HG03039 (cell line): Measurements from ENCODE around the gene RNF144A.

Experiments
- ATAC-seq: cut with Tn5 transposase; IDR thresholded peaks from one replicate; pipeline ENCODE4 v1.9.1; 2021; ENCODE audit warnings: mild to moderate bottlenecking, moderate library complexity; ENCODE audit not compliant: unreplicated experiment

The RNF144A gene

DNA sequence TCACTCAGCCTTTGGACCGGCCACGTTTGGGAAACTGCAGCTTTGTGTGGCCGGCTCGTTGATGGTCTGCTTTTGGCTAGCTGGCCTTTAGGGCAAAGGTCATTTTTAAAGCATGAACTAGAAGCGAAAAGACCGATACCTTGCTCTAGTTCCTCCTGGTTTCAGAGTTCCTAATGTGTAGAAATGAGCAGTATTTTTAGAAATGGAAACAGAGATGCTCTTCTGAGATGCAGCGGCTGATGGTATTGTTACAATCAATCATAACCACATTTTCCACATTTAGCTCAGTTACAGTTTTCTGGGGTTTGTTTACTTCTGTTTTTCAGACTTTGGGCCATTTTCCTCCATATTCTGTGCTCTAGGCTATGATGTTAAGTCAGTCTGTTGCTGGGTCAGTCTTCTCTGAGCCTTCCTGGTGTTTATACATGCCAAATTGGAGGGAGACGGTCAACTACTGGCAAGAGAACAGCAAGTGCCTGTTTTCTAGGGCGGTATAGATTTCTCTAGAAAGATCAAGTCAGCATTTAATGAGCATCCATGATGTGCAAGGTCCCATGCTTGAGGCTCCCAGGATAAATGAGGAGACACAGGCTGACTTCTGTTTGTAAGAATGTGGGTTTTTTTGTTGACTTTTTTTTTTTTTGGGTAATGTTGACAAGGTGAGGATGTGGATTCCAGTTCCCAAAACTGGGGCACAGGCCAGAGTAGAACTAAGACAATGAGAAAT is 28.0 kb downstream of the RNF144A start:
- peak; percentile 80 for ATAC-seq

- ATAC-seq: peak; percentile 18
These were observed 28.6 kb downstream of the RNF144A start for GRCh38 chr2:6945821-6946220.

- ATAC-seq: no peak
These were observed 29.5 kb downstream of the RNF144A start for GRCh38 chr2:6946722-6947121.

DNA sequence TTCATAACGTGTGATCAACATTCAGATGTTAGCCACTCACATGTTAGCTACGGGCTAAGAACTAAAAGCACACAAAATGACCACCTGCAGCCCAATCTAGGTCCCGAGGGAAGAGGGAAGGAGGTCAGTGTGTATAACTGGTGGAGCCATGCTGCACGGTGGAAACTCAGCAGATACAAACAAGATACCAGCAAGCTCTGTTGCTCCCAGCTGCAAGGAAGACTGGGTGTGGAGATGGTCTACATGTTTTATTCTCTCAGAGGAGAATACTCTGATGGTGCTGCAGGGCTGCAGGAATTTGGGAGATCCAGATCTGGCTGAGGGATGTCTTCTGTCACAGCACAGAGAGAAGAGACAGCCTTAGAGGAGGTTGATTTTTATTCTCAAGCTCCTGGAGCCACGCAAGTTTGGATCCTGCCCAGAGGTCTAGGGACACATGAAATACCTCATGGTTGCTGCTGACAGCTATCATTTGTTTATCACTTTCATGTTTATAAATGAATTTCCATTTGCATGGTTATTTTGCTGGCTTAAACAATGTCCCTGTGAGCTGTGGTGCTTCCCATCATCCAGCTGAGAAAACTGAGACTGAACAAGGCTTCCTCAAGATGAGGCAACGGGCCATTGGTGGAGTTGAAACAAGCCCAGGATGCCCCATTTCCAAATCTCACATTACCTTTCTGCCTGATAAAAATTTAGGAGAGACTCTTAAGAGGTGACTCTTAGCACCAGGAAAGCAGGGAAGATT is 30.9 kb downstream of the RNF144A start:
- no peak for ATAC-seq

- no peak for ATAC-seq
These were observed 31.6 kb downstream of the RNF144A start for GRCh38 chr2:6948677-6949351.

DNA sequence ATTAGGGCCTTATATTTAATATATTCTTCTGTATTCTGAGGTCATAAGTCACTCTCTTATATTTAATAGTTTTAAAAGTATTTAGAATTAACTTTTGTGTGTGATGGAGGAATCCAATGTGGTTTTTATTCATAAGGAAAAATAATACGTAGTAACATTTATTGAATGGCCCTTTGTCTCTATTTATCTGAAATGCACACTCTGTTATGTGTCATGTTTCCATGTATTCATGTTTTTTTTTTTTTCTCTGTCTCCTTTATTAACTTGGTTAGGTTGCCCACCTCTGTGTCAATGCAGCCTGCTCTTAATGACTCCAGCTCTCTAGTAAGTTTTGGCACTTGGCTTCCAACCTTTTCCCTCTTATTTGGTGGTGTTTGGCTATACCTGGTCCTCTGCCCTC is 33.8 kb downstream of the RNF144A start:
- ATAC-seq: no peak

DNA sequence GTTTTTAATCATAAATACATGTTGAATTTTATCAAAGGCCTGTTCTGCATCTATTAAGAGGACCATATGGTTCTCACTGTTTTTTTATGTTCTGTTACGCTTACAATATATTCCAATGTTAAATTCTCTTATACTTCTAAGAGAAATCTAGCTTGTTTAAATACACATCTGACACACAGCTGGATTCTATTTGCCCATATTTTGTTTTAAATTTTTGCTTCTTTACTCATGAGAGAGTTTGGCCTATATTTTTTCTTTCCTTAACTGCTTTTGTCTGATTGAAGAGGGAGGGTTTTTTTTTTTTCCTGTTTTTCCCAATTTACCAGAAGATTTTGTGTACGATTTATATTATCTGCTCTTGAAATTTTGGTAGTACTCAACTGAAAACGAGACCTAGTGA is 34.9 kb downstream of the RNF144A start:
- ATAC-seq: no peak

GRCh38 chr2:6954586-6954985 is 37.4 kb downstream of the RNF144A start:
- ATAC-seq: no peak

DNA sequence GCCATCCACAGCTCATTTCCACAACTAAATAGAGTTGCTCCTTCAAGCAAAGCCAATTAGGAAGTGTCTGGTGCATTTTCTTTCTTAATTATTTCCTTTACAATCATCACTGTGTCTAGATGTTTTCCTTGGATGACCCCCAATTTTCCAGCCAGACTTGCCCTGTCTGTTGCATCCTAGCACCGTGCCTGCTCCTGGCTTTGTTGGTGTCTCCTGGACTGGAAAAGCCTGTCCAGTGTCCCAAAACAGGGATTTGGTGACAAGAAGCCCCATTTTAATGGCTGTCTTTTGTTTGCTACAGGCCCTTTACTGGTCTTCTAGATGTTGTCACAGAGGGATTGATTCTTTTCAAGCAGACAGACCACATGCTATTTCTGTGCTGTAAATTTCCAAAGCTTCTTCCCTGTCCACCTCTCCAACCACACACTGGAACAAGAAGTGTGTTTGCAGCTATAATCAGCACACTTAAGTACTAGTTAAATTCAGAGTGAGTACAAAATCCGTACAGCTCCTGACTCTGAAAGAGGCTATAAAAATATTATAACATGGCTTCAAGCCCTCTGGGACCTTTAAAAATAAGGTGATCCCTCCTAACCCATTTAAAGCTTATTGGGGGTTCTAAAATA is 38.4 kb downstream of the RNF144A start:
- no peak for ATAC-seq

DNA sequence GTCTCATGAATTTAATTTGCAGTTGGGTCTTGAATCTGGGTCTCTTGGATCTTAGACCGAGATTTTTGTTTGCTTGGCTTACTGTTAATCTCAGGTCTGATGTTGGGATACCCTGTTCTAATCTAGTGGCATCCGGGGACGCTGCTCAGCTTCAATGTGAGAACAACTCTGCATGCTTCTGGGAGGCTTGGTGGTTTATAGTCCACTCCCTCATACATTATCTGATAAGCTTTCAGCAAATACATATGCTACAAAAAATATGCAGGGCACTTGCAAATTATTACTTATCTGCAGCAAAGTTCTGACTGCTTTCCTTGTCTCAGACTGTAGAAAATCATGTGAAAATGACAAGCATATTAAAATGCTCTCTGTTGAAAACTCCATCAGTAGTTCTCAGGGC is 39.4 kb downstream of the RNF144A start:
- no peak for ATAC-seq

DNA sequence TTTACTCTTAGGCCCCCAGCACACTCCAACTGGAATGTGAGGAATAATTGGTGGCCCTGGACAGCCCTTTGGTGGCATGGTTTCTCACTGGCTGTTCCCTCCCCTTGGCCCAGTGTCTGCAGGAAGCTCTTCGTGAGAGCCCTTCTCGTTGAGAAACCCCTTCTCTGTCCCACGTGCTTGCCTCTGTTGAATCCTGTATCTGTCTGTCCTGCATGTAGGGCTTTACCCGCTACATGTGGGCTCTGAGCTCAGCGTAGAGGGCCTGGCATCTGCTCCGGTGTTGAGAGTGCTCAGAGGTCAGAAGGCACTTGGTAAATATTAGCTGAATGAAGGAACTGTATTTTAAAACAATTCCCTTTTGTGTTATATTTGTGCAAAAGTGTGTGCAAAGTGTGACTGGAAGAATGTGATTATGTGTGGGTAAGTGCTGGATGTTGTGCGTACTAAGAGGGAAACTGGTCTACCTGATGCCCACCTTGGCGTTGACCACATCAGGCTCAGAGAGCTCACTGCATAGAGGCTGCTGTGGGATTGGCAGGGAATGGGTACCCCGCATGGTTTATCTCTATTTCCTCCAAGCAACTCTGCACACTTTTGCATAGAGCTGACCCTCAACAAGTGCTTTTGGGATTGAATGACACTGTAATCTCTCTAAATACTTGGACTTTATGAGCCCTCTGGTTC is 40.0 kb downstream of the RNF144A start:
- ATAC-seq: no peak

- ATAC-seq: no peak
These were observed 40.9 kb downstream of the RNF144A start for GRCh38 chr2:6957910-6958615.

DNA sequence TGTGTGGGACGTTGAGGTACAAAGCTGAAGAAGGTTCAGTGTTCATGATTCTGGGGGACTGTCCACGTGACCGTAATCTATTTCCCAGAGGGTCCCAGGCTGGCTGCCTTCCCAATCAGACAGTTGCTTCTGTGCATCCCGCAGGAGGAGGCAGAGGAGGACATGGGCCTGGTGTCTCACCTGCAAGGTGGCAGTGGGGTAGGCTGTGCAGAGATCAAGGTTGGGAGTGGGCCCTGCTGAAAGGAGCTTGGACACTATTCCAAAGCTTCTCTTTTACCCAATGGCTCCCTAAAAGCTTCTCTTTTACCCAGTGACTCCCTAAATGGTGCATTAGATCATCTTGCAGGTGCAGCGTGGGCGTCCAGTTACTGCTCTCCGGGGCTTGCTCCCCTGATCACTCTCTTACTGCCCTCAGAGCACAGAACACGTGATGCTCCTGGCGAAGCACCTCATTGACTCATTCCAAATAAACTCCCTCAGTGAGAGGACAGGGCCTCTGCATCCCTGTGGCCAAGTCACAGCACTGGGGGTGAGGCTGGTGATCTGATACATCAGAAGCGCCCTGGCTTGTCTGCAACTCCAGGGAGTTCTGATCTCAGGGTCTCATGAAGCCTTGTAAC is 41.5 kb downstream of the RNF144A start:
- ATAC-seq: no peak

- ATAC-seq: no peak
These were observed 42.5 kb downstream of the RNF144A start for GRCh38 chr2:6959751-6960150.

DNA sequence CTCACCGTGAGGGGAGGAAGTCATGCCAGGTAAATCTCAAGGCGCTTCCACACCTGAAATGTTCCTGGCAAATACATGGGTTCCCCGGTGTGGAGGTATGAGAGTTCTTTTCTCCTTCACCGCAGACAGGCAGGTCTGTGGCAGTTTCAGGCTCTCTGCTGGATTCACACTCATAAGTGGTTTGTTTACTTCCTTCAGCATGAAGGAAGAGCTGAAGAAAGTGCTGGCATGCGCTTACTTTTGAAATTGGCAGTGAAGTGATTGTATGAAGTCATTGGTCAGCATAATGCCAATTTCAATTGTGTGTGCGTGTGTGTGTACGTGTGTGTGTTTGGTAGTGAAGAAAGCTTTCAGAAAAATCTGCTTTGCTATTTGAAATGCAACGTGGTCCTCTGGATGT is 43.4 kb downstream of the RNF144A start:
- no peak for ATAC-seq

DNA sequence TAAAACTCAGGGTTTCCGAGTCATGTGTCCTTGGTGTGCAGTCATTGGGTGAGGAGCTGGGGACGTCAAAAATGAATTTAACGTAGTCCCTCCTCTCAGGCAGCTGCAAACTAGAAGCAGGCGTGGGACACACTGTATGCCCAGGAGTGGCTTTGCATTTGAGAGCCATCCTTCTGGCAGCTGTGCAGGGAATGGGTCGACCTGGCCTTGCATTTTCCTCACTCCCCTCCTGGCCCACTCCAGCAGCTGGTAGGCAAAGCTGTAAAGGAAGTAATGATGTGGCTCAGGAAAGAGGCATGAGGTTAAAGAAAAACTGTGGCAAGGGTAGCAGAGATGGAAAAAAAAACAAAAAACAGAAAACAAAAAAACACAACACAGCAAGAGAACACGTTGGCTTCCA is 46.5 kb downstream of the RNF144A start:
- no peak for ATAC-seq

DNA sequence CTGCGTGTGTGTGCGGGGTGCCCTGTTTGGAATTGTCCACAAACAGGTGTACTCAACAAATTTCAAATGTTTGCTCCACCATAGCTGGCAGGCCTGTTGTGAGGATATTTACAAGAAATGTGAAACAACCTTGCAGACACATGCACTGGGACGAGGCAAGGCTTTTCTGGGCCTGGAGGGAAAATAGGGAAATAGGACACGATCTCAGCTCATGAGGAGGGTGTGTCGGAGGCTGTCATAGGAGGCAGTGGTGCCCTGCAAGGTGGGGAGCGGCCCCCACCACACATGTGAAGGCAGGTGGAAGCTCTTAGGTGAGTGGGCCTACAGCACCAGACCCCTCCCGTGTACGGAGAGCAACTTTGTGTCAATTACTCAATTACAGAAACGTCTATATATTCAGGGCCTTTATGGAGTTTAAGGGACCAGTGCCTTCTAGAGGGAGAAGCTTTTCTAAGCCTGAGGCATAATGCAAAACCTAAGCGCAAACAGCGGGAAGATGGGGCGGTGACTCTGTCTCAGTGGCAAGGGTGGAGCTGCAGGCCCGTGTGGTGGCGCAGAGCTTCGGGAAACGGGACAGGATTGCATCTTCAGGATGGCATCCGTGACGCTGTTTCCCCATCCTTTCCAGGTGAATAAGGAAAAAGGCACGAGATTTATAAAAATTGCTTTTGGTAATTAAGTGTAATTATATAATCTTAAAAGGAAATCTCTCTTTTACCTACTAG is 48.0 kb downstream of the RNF144A start:
- ATAC-seq: no peak

DNA sequence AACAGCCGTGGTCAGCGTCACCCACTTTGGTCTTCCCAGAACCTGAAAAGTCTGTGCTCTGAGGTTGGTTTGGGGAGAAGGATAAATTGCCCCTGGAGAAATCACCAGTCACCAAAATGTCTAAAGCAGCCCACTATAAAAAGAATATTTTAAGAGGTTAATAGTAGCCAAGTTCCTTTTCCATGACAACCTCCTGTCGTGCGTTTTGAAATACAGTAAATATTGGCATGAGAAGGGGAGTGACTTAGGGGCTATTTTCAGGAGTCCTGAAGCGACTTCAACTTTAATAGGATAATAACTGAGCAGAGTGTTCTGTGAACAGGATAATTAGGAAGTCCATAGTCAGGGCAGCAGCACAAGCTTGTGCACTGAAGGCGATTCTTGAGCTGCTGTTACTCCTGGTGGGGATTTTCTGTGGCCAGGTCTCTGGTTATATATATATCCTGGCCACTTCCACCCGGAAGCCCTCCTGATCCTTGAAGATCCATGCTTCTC is 49.3 kb downstream of the RNF144A start:
- no peak for ATAC-seq

- ATAC-seq: no peak
These were observed 50.1 kb downstream of the RNF144A start for GRCh38 chr2:6967301-6967700.
